HepG2 (cell line): ENCODE data around the gene DUS1L. TPM values are rescaled to one million over a fixed set of nuclear protein-coding genes. Genes with fewer than 3 reads are reported as not detected.
A peak's percentile ranks its signal among the peaks of the same experiment; 100 is the strongest.

ENCODE experiments used
- BCLAF1 ChIP-seq: fragments of 450-650 bp; IDR thresholded peaks from 2 replicates; pipeline ENCODE4 v1.6.1; 2017; ENCODE audit warnings: mild to moderate bottlenecking
- MAFG ChIP-seq: sonication (generic); formaldehyde crosslinking; IDR thresholded peaks from 2 replicates; pipeline ENCODE4 v1.5.1; 2020; ENCODE audit warnings: mild to moderate bottlenecking, missing genetic modification reagents
- MAFK ChIP-seq, 2 experiments: IDR thresholded peaks in 1 of 2; conservative IDR thresholded peaks in 1 of 2; 2 replicates each; pipeline ENCODE4 v1.6.1; 2011; ENCODE audit warnings: improper control_type of control experiment in 2 of 2, low read length in 2 of 2
- NFE2L2 ChIP-seq: fragments of 150-350 bp; IDR thresholded peaks from 2 replicates; pipeline ENCODE4 v1.6.1; 2014; ENCODE audit warnings: low read length
- RARG ChIP-seq: sonication (generic); formaldehyde crosslinking; IDR thresholded peaks from 2 replicates; pipeline ENCODE4 v1.4.0; 2020; ENCODE audit warnings: low read depth, mild to moderate bottlenecking, missing genetic modification reagents
- ZFP82 ChIP-seq: sonication (generic); formaldehyde crosslinking; IDR thresholded peaks from 2 replicates; pipeline ENCODE4 v1.5.1; 2020; ENCODE audit warnings: mild to moderate bottlenecking, missing genetic modification reagents, borderline replicate concordance
- ZNF274 ChIP-seq: sonication (generic); formaldehyde crosslinking; IDR thresholded peaks from 2 replicates; pipeline ENCODE4 v1.5.1; 2020; ENCODE audit warnings: mild to moderate bottlenecking, missing genetic modification reagents
- ZSCAN9 ChIP-seq: IDR thresholded peaks from 2 replicates; pipeline ENCODE4 v1.6.1; 2016; ENCODE audit warnings: borderline replicate concordance
- polyA plus RNA-seq, 8 experiments: library from polyadenylated mRNA; depleted of rRNA in 3 of 8; stranded (reverse) in 7 of 8; unstranded in 1 of 8; fragments of >200 nt; fragmentation: Illumina TruSeq in 4 of 8; extraction: Trizol in 4 of 8; gene quantifications; 2 replicates each; pipeline versions ENCODE4 v1.2.1 to v1.2.3, GENCODE V29; 2011 to 2016; ENCODE audit warnings: low read depth in 4 of 8, missing spikeins in 1 of 8, mixed read lengths in 1 of 8; ENCODE audit not compliant: insufficient read depth in 1 of 8
- total RNA-seq, 5 experiments: library from RNA; depleted of rRNA; stranded (reverse); fragments of >200 nt; fragmentation: Illumina TruSeq; extraction: Trizol; gene quantifications; 2 replicates each; pipeline ENCODE4 v1.2.3, GENCODE V29; 2016; ENCODE audit warnings: low read depth in 1 of 5
- TF ChIP-seq, protein P1 (sequence below): sonication (generic); formaldehyde crosslinking; IDR thresholded peaks from 2 replicates; pipeline ENCODE4 v1.5.0; 2020; ENCODE audit warnings: missing genetic modification reagents
- TF ChIP-seq, protein P2 (sequence below): sonication (generic); formaldehyde crosslinking; IDR thresholded peaks from 2 replicates; pipeline ENCODE4 v1.5.0; 2020; ENCODE audit warnings: mild to moderate bottlenecking, missing genetic modification reagents, borderline replicate concordance
- TF ChIP-seq, protein P3 (sequence below): fragments of 450-650 bp; IDR thresholded peaks from 2 replicates; pipeline ENCODE4 v1.6.1; 2017
- TF ChIP-seq, protein P4 (sequence below): sonication (generic); formaldehyde crosslinking; IDR thresholded peaks from 2 replicates; pipeline ENCODE4 v1.4.0; 2020; ENCODE audit warnings: missing genetic modification reagents, borderline replicate concordance

DUS1L gene
- total and polyA plus RNA-seq, 2 of the 13 experiments (the other 11 are each of a cell fraction or from before 2014, with no cell fraction given), result 81.0 to 109 TPM

GRCh38 chr17:82039695-82040299 lies 25.8 kb downstream of the DUS1L start (continued):
- TF ChIP-seq BCLAF1, result no peak
- TF ChIP-seq MAFK (conservative IDR thresholded peaks at IDR 0.05 in 1 of 2, IDR thresholded peaks at IDR 0.05 in 1 of 2; ENCODE audit: low read length in 2 of 2), result no peak
- TF ChIP-seq, protein P1, sequence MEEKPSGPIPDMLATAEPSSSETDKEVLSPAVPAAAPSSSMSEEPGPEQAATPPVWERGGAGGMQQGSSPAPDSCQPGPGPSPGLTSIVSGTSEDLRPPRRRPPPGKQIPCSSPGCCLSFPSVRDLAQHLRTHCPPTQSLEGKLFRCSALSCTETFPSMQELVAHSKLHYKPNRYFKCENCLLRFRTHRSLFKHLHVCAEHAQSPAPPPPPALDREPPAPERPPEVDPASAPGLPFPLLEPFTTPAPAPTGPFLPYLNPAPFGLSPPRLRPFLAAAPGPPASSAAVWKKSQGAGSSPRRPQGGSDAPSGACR, result no peak
- TF ChIP-seq, protein P2, sequence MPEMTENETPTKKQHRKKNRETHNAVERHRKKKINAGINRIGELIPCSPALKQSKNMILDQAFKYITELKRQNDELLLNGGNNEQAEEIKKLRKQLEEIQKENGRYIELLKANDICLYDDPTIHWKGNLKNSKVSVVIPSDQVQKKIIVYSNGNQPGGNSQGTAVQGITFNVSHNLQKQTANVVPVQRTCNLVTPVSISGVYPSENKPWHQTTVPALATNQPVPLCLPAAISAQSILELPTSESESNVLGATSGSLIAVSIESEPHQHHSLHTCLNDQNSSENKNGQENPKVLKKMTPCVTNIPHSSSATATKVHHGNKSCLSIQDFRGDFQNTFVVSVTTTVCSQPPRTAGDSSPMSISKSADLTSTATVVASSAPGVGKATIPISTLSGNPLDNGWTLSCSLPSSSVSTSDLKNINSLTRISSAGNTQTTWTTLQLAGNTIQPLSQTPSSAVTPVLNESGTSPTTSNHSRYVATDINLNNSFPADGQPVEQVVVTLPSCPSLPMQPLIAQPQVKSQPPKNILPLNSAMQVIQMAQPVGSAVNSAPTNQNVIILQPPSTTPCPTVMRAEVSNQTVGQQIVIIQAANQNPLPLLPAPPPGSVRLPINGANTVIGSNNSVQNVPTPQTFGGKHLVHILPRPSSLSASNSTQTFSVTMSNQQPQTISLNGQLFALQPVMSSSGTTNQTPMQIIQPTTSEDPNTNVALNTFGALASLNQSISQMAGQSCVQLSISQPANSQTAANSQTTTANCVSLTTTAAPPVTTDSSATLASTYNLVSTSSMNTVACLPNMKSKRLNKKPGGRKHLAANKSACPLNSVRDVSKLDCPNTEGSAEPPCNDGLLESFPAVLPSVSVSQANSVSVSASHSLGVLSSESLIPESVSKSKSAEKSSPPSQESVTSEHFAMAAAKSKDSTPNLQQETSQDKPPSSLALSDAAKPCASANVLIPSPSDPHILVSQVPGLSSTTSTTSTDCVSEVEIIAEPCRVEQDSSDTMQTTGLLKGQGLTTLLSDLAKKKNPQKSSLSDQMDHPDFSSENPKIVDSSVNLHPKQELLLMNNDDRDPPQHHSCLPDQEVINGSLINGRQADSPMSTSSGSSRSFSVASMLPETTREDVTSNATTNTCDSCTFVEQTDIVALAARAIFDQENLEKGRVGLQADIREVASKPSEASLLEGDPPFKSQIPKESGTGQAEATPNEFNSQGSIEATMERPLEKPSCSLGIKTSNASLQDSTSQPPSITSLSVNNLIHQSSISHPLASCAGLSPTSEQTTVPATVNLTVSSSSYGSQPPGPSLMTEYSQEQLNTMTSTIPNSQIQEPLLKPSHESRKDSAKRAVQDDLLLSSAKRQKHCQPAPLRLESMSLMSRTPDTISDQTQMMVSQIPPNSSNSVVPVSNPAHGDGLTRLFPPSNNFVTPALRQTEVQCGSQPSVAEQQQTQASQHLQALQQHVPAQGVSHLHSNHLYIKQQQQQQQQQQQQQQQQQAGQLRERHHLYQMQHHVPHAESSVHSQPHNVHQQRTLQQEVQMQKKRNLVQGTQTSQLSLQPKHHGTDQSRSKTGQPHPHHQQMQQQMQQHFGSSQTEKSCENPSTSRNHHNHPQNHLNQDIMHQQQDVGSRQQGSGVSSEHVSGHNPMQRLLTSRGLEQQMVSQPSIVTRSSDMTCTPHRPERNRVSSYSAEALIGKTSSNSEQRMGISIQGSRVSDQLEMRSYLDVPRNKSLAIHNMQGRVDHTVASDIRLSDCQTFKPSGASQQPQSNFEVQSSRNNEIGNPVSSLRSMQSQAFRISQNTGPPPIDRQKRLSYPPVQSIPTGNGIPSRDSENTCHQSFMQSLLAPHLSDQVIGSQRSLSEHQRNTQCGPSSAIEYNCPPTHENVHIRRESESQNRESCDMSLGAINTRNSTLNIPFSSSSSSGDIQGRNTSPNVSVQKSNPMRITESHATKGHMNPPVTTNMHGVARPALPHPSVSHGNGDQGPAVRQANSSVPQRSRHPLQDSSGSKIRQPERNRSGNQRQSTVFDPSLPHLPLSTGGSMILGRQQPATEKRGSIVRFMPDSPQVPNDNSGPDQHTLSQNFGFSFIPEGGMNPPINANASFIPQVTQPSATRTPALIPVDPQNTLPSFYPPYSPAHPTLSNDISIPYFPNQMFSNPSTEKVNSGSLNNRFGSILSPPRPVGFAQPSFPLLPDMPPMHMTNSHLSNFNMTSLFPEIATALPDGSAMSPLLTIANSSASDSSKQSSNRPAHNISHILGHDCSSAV, result no peak
- 0 out of 2 replicates have a peak, but pooled peaks have one; percentile 41 for TF ChIP-seq ZNF274 (CRISPR knock-in tag)
- TF ChIP-seq, protein P3, sequence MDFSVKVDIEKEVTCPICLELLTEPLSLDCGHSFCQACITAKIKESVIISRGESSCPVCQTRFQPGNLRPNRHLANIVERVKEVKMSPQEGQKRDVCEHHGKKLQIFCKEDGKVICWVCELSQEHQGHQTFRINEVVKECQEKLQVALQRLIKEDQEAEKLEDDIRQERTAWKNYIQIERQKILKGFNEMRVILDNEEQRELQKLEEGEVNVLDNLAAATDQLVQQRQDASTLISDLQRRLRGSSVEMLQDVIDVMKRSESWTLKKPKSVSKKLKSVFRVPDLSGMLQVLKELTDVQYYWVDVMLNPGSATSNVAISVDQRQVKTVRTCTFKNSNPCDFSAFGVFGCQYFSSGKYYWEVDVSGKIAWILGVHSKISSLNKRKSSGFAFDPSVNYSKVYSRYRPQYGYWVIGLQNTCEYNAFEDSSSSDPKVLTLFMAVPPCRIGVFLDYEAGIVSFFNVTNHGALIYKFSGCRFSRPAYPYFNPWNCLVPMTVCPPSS, result no peak
- TF ChIP-seq ZFP82 (CRISPR knock-in tag), result no peak
- TF ChIP-seq, protein P4, sequence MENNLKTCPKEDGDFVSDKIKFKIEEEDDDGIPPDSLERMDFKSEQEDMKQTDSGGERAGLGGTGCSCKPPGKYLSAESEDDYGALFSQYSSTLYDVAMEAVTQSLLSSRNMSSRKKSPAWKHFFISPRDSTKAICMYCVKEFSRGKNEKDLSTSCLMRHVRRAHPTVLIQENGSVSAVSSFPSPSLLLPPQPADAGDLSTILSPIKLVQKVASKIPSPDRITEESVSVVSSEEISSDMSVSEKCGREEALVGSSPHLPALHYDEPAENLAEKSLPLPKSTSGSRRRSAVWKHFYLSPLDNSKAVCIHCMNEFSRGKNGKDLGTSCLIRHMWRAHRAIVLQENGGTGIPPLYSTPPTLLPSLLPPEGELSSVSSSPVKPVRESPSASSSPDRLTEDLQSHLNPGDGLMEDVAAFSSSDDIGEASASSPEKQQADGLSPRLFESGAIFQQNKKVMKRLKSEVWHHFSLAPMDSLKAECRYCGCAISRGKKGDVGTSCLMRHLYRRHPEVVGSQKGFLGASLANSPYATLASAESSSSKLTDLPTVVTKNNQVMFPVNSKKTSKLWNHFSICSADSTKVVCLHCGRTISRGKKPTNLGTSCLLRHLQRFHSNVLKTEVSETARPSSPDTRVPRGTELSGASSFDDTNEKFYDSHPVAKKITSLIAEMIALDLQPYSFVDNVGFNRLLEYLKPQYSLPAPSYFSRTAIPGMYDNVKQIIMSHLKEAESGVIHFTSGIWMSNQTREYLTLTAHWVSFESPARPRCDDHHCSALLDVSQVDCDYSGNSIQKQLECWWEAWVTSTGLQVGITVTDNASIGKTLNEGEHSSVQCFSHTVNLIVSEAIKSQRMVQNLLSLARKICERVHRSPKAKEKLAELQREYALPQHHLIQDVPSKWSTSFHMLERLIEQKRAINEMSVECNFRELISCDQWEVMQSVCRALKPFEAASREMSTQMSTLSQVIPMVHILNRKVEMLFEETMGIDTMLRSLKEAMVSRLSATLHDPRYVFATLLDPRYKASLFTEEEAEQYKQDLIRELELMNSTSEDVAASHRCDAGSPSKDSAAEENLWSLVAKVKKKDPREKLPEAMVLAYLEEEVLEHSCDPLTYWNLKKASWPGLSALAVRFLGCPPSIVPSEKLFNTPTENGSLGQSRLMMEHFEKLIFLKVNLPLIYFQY (CRISPR knock-in tag), result peak; percentile 77; the same call in 1 of the 2 replicates
- TF ChIP-seq MAFG, result no peak
- no peak for TF ChIP-seq RARG (CRISPR knock-in tag)
- TF ChIP-seq NFE2L2, result no peak
- no peak for TF ChIP-seq ZSCAN9
